ENCODE data around the gene SLIT3. TPM values are rescaled to one million over a fixed set of nuclear protein-coding genes. Genes with fewer than 3 reads are reported as not detected.

SLIT3 gene
- total RNA-seq, 1 donor from 2014 or later, result 0.75 TPM

DNA sequence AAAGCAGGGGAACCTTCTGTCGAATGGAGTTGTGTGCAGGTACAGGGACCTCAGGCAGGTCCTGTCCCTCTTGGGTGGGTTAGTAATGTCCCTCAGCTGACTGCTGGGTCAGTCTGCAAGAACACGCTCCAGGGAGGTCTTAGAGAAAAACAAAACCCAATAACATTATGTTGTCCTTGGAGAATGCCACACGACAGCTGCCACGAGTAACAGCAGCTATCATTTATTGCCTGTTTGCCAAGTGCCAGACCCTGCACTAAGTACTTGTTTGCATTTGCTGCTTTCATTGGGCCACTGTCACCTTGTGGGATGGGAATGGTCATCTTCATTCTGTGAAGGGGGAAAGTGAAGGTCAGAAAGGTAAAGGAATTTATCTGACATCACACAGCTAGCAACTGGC, 310.3 kb downstream of the SLIT3 start:
- H3K4me3 Mint-ChIP-seq, result no peak overlapping the region
- no peak overlapping the region for H3K27ac Mint-ChIP-seq
- H3K27me3 Mint-ChIP-seq, result peaks cover 3% of the 10 kb centered on the region
- H3K4me1 Mint-ChIP-seq, result peaks cover 2% of the 10 kb centered on the region
- H3K36me3 Mint-ChIP-seq (ENCODE audit: low read depth), result no peaks in the 10 kb centered on the region
- intact Hi-C loops (cut with micrococcal nuclease), result no loop called here
- no peak for DNase-seq
- H3K9me3 Mint-ChIP-seq, result no peaks in the 10 kb centered on the region

DNA sequence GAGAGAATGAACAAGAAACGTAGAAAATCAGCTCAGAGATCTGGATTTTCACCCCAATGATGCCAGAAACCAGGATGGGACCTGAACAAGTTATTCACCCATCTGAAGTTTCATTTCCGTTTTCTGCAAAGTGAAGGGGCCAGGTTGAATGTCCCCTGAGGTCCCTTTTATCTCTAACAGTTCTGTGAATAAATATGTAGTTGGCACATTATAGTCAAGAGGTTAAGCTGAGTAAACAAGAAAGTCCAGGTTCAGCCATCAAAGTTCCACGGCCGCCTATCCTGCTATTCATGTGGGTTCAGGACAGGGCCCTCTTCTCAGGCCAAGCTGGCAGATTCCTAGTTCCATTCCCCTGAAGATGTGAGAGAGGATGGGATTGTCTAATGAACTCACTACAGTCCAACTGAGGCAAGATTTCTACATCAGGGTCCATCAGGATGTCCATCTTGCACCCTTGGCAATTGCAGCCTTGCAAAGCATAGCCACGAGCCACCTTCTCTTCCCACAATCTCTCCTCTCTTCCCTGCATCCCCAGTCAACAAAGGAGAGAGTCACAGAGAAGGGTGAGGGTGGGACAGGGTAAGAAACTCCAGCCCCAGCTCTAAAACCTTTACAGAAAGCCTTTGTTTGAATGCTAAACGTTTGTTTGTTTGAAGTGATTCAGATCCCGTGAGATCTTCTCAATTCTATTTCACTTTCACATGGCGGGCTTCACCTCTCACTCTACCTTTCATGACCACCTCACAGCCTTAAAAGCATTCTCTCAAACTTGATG, 311.0 kb downstream of the SLIT3 start:
- DNase-seq, result no peak
- H3K36me3 Mint-ChIP-seq (ENCODE audit: low read depth), result no peaks in the 10 kb centered on the region
- H3K4me3 Mint-ChIP-seq, result no peak overlapping the region
- intact Hi-C loops (cut with micrococcal nuclease), result loop anchor here (5.0 kb wide), 1 partner anchor 308 kb away; no protein-coding TSS in a partner anchor
- no peaks in the 10 kb centered on the region for H3K9me3 Mint-ChIP-seq
- peaks cover 6% of the 10 kb centered on the region for H3K27me3 Mint-ChIP-seq
- no peak overlapping the region for H3K27ac Mint-ChIP-seq
- H3K4me1 Mint-ChIP-seq, result peaks cover 2% of the 10 kb centered on the region

DNA sequence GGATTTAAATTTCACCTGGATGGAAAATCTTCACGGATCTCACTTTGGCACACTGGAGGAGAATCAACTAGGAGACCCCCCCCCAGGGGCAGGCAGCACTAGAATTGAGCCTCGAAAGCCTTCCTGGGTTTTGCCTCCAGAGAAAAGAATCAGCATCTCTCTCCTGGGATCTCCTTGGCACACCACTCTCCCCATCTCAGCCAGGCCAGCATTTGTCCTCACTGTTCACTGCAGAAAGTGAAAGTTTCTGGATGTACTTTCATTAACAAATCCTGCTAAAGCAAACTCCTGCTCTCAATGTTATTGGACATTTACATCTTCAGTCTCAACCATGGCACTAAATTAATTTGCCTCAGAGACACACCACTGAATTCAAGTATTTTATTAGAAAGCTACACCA, 312.2 kb downstream of the SLIT3 start:
- Mint-ChIP-seq H3K4me3 (no peak overlapping the region), H3K4me1 (peaks cover 2% of the 10 kb centered on the region), H3K36me3 (ENCODE audit: low read depth) (no peaks in the 10 kb centered on the region), H3K27me3 (peaks cover 6% of the 10 kb centered on the region), H3K9me3 (no peaks in the 10 kb centered on the region), H3K27ac (no peak overlapping the region)
- DNase-seq, result no peak
- intact Hi-C loops (cut with micrococcal nuclease), result loop anchor here (5.0 kb wide), 1 partner anchor 306 kb away; no protein-coding TSS in a partner anchor

DNA sequence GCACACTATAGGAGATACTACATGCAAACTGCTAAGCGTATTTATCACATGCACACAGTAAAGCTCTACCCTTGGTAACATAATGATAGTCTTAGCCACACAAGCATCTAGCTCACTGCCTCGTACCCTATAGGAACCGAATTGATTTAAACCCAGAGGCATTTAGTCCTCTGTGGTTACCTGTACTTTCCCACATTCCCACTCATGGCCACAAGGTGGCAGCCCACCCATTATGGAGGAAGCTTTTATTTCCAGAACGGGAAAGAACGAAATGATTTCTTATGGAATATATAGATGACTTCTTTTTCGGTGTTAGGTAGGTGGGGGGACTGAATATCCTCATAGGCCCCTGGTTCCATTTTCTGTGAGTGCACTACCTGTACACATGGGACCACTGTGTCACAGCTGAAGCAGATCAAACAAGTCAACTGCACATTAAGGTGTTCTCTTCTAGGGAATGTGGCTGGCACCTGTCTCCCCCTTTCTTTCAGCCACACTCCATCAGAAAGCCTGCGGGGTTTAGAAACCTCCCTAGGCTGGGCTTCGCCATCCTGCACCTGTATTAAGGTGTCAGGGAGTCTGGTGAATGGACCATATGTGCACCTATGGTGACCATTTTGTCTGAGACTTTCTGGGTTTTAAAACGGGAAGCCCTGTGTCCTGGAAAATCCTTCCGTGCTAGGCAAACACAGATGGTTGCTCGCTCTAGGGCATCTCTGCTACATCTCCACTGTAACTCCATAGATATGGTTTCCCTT, 313.2 kb downstream of the SLIT3 start:
- H3K27ac Mint-ChIP-seq, result no peak overlapping the region
- peaks cover 2% of the 10 kb centered on the region for H3K4me1 Mint-ChIP-seq
- peak; percentile 85 for DNase-seq
- no peaks in the 10 kb centered on the region for H3K9me3 Mint-ChIP-seq
- H3K36me3 Mint-ChIP-seq (ENCODE audit: low read depth), result no peaks in the 10 kb centered on the region
- peaks cover 6% of the 10 kb centered on the region for H3K27me3 Mint-ChIP-seq
- intact Hi-C loops (cut with micrococcal nuclease), result loop anchor here (1.0 to 5.0 kb wide), 3 partner anchors 305 to 594 kb away; no protein-coding TSS in a partner anchor
- no peak overlapping the region for H3K4me3 Mint-ChIP-seq

DNA sequence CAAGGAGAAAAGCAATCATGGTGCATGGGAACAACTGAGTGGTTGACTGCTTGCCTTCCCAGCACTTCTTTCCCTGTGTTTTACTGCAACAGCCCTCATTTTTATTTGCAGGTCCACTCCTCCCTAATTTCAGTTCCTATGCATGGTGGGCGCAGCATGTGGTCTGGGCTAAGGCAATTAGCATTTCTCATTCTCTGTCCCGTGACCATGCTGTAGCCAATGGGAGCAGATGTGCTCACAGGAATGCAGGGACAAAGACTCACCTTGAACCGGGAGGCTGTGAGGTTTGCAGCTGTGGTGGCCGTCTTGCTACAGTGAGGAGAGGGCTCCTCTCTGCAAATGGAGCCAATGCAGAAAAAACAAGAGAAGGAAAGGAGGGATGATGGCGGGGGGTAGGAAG, 315.5 kb downstream of the SLIT3 start:
- DNase-seq, result no peak
- Mint-ChIP-seq H3K4me1 (peaks cover 2% of the 10 kb centered on the region), H3K9me3 (no peaks in the 10 kb centered on the region), H3K27me3 (peaks cover 6% of the 10 kb centered on the region), H3K4me3 (no peak overlapping the region), H3K27ac (no peak overlapping the region), H3K36me3 (ENCODE audit: low read depth) (no peaks in the 10 kb centered on the region)
- intact Hi-C loops (cut with micrococcal nuclease), result loop anchor here (5.0 kb wide), 1 partner anchor 303 kb away; no protein-coding TSS in a partner anchor

DNA sequence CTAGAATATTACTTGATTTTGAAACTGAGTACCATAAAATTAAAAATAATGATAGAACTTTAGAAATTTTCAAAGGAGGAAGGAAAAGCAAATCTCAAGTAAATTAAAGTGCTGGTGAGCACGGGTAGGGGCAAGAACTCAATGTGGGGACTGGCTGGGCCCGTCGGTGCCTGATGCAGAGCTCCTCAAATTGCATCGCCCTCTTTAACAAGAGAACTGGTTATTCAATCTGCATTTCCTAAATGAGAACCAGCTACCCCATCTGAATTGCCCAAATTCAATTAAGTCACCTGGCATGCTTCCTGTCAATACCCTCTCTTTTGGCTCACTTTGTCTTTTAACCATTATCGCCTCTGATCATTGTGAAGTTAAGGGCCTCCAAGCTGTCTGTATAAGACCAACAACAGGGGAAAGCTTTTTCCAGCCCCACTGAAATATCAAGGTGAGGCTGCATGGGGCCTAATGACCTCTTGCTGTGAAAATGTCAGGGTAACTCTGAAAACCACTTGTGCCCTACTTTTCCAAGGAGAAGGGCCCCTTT, 316.7 kb downstream of the SLIT3 start:
- H3K9me3 Mint-ChIP-seq, result no peaks in the 10 kb centered on the region
- no peaks in the 10 kb centered on the region for H3K36me3 Mint-ChIP-seq (ENCODE audit: low read depth)
- DNase-seq, result no peak
- no peak overlapping the region for H3K27ac Mint-ChIP-seq
- no peak overlapping the region for H3K4me3 Mint-ChIP-seq
- H3K27me3 Mint-ChIP-seq, result peaks cover 6% of the 10 kb centered on the region
- intact Hi-C loops (cut with micrococcal nuclease), result no loop called here
- H3K4me1 Mint-ChIP-seq, result peaks cover 2% of the 10 kb centered on the region

DNA sequence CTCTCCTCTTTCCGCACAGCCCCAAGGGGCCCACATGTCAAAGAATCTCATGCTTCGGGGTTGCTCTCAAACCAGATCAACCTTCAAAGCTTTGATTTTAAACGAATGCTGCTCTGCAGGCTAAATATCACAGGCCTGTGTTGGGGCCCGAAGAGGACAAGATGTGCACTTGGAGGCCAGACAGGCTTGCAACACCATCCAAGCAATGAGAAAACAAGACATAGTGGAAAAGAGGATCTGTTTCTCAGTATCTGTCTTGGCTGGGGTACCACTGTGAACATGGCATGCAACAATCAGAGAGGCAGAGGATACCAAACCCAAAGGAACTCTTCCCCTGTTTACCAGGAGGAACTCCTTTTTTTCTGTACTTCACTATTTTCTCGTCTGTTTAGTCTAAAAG, 321.8 kb downstream of the SLIT3 start:
- Mint-ChIP-seq H3K4me1 (no peaks in the 10 kb centered on the region), H3K27me3 (peaks cover 4% of the 10 kb centered on the region), H3K36me3 (ENCODE audit: low read depth) (no peaks in the 10 kb centered on the region), H3K4me3 (no peak overlapping the region), H3K27ac (no peak overlapping the region), H3K9me3 (no peaks in the 10 kb centered on the region)
- DNase-seq, result no peak
- intact Hi-C loops (cut with micrococcal nuclease), result no loop called here

DNA sequence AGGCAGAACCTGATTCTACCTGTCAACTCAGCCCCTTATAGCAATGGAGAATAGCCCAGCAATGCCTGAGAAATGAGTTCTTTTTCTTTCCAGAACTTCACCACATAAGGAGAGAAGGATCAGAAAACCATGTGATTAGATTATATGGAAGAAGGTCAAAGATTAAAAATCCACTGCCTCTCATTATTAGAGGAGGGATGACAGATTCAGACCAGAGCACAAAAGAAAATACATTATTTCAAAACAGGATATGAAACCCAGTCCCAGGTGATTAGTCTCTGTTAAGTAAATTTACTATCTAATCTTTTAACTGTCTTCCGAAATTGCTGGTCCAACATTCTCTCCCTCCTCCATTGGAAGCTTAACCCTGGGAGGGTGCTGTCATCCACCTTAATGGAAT, 322.4 kb downstream of the SLIT3 start:
- H3K9me3 Mint-ChIP-seq, result no peaks in the 10 kb centered on the region
- H3K27ac Mint-ChIP-seq, result no peak overlapping the region

DNA sequence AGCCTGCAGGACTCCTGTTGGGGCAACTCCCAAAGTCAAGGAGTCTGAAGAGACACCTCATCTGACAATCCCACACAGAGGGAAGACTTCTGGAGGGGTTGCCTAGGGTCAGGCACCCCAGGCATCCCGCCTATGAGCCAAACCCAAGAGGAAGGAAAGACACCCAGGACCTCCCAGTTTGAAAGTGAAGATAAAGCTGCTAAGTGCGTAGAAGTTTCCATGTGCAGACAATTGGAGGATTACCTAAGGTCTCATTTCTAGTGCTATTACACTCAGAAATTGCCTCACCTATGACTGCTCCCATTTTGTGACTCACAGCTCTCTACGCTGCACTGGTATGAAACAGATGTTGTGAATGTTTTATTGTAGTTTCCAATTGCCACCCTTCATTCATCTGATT, 322.9 kb downstream of the SLIT3 start:
- no peaks in the 10 kb centered on the region for H3K36me3 Mint-ChIP-seq (ENCODE audit: low read depth)
- DNase-seq, result no peak
- no peak overlapping the region for H3K4me3 Mint-ChIP-seq

More for the DNA sequence above, 322.4 kb downstream of the SLIT3 start:
- intact Hi-C loops (cut with micrococcal nuclease), result no loop called here
- Mint-ChIP-seq H3K4me1 (no peaks in the 10 kb centered on the region), H3K36me3 (ENCODE audit: low read depth) (no peaks in the 10 kb centered on the region), H3K4me3 (no peak overlapping the region), H3K27me3 (peaks cover 5% of the 10 kb centered on the region)
- DNase-seq, result no peak

DNA sequence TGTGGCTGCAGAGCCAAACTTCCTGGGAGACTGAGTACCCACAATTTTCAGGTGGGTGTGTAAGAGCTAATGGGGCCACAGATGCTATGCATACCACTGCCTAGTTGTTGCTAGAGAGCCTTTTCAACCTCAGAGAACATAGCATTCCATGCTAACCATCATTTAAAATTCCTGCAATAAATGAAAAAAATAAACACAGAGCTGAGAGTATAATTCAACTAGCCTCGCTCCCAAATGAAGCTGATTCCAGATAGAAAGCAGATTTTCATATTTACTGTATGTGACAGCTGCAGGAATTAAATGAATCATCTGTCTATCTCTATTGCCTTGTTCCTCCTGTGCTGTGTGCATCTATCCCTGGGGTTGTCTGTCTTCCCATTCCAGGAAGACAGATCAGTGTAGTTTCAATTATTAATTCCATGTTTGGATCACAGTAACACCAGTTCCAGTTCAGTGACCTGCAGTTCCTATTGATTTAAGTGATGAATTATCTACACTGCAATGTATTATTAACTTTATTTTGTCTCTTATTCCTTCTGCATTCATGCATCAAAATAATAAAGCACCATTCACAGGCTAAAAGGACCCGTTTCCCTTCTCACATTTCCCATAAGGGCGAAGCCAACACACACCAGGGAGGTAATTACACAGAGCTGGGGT, 324.5 kb downstream of the SLIT3 start:
- intact Hi-C loops (cut with micrococcal nuclease), result no loop called here
- Mint-ChIP-seq H3K9me3 (no peaks in the 10 kb centered on the region), H3K4me3 (no peak overlapping the region), H3K27ac (no peak overlapping the region), H3K36me3 (ENCODE audit: low read depth) (no peaks in the 10 kb centered on the region), H3K4me1 (no peaks in the 10 kb centered on the region), H3K27me3 (peaks cover 13% of the 10 kb centered on the region)
- DNase-seq, result no peak

More for the DNA sequence above, 322.9 kb downstream of the SLIT3 start:
- Mint-ChIP-seq H3K27me3 (peaks cover 6% of the 10 kb centered on the region), H3K27ac (no peak overlapping the region), H3K9me3 (no peaks in the 10 kb centered on the region), H3K4me1 (no peaks in the 10 kb centered on the region)
- intact Hi-C loops (cut with micrococcal nuclease), result no loop called here

DNA sequence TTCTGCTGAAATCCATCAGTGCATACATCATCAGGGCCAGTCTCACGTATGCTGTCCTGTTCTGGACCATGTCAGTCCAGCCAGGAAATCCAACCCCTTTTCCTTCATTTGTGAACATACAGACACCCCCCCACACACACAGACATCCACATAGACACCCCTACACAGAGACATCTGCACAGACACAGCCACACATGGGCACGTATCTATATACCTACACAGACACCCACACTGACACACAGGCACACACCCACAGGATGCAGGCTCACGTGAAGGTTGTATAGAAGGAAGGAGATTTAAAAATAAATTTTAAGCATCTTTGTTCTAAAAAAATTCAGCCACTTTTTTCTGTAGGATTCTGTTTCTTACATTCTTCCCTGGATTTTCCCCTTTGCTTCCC, 325.6 kb downstream of the SLIT3 start:
- Mint-ChIP-seq H3K4me1 (no peaks in the 10 kb centered on the region), H3K9me3 (no peaks in the 10 kb centered on the region), H3K27ac (no peak overlapping the region), H3K36me3 (ENCODE audit: low read depth) (no peaks in the 10 kb centered on the region), H3K4me3 (no peak overlapping the region), H3K27me3 (peaks cover 13% of the 10 kb centered on the region)
- intact Hi-C loops (cut with micrococcal nuclease), result no loop called here
- no peak for DNase-seq

DNA sequence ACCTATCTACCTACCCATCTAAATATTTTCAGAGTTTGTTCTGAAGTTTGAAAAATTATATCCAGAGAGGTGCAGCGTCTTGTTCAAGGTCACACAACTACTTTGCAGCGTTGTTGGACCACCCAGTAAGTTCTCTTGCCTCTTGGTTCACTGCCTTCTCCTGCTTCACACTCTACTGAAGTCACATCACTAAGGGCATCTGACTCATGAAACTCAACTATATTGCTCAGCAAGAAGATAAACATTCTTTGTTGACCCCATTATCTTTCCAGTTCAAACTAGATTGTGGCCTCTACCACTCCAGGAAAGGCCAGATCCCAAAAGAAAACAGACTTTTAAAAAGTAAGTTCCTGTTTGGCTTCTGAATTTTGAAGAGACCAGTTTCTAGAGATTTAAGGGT, 326.9 kb downstream of the SLIT3 start:
- H3K27me3 Mint-ChIP-seq, result peaks cover 13% of the 10 kb centered on the region

DNA sequence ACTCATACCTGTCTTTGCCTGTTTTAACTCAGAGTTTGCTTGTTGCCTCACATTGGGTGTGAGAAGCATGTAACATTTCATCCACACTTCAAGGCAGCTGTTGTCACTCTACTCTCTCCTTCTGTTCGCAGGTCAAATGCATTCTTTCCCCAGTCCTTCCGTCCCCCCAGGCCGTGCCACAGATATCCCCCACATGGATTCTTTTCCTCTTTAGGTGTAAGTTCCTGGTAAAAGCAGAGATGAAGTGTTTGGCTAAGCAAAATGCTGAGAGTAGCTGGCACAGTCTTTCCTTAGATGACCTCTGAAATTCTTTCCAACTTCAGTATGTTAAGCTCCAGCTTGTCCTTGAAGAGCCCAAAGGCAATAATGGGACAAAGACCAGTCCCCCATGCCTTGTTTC, 328.2 kb downstream of the SLIT3 start:
- H3K27ac Mint-ChIP-seq, result no peak overlapping the region
- no peaks in the 10 kb centered on the region for H3K36me3 Mint-ChIP-seq (ENCODE audit: low read depth)
- no peak for DNase-seq
- peaks cover 3% of the 10 kb centered on the region for H3K9me3 Mint-ChIP-seq
- peaks cover 13% of the 10 kb centered on the region for H3K27me3 Mint-ChIP-seq
- no peaks in the 10 kb centered on the region for H3K4me1 Mint-ChIP-seq
- intact Hi-C loops (cut with micrococcal nuclease), result no loop called here
- H3K4me3 Mint-ChIP-seq, result no peak overlapping the region

More for the DNA sequence above, 326.9 kb downstream of the SLIT3 start:
- intact Hi-C loops (cut with micrococcal nuclease), result no loop called here
- Mint-ChIP-seq H3K9me3 (no peaks in the 10 kb centered on the region), H3K4me1 (no peaks in the 10 kb centered on the region), H3K4me3 (no peak overlapping the region), H3K36me3 (ENCODE audit: low read depth) (no peaks in the 10 kb centered on the region), H3K27ac (no peak overlapping the region)
- no peak for DNase-seq

DNA sequence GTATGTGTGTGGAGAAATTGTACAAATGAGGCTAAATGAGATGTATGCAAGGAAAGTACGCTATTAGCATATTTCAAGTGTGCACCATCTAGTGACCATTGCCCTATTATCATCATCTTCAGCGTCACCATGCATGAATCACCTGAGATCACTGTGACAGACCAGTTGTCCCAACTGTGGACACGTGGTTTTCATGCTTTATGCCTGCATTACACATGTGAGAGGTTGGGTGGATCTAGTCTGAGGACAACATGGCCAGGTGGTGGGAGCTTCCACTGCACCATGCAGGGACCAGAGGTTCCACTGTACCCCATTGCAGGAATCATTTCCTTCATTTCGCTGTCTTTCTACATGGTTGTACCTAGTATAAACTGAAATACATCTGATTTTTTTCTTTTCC, 329.8 kb downstream of the SLIT3 start:
- intact Hi-C loops (cut with micrococcal nuclease), result no loop called here
- peaks cover 13% of the 10 kb centered on the region for H3K27me3 Mint-ChIP-seq
- H3K27ac Mint-ChIP-seq, result no peak overlapping the region

More for the DNA sequence above, 329.8 kb downstream of the SLIT3 start:
- Mint-ChIP-seq H3K9me3 (peaks cover 3% of the 10 kb centered on the region), H3K4me3 (no peak overlapping the region), H3K36me3 (ENCODE audit: low read depth) (no peaks in the 10 kb centered on the region), H3K4me1 (no peaks in the 10 kb centered on the region)
- no peak for DNase-seq

Measured in activated CD4-positive, alpha-beta T cell treated with anti-CD3 and anti-CD28 coated beads, Interleukin-2, amount 10 ng/mL, durations not matched to agents 24 days and 14 days (primary cell).